ENCODE measurements around the gene GPR108. TPM values are rescaled to one million over a fixed set of nuclear protein-coding genes. Genes with fewer than 3 reads are reported as not detected.

Gene GPR108
- total and polyA plus RNA-seq, 2 of the 13 experiments (the other 11 are each of a cell fraction or from before 2014, with no cell fraction given) = 36.4 to 63.0 TPM

DNA sequence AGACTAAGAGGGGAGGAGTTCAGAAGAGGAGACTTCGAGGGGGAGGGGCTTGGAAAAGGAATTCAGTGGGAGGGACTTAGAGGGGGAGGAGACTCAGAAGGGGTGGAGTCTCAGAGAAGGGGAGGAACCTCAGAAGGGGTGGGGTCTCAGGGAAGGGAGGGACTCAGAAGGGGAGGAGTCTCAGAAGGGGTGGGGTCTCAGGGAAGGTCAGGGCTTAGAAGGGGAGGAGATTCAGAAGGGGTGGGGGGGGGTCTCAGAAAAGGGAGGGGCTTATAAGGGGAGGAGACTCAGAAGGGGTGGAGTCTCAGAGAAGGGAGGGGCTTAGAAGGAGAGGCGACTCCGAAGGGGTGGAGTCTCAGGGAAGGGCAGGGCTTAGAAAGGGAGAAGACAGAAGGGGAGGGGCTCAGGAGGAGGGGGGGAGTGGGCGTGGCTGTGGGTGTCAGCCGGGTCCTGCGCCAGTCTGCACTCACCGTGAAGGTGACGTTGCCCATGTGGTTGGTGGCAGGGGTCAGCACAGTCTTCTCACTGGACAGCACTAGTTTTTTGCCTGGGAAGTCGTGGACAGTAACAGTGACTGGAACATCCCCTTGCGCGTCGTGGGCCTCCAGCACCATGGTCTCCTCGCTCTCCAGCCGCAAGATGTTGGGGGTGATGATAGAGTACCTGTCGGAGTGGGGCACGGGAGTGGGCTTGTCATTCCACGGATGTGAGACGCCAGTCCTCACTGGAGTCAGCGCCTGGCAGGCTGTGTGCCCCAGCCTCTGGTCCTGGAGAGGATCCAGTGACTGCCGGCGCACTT is 18.4 kb downstream of the GPR108 start (continued):
- TF ChIP-seq, protein P1, sequence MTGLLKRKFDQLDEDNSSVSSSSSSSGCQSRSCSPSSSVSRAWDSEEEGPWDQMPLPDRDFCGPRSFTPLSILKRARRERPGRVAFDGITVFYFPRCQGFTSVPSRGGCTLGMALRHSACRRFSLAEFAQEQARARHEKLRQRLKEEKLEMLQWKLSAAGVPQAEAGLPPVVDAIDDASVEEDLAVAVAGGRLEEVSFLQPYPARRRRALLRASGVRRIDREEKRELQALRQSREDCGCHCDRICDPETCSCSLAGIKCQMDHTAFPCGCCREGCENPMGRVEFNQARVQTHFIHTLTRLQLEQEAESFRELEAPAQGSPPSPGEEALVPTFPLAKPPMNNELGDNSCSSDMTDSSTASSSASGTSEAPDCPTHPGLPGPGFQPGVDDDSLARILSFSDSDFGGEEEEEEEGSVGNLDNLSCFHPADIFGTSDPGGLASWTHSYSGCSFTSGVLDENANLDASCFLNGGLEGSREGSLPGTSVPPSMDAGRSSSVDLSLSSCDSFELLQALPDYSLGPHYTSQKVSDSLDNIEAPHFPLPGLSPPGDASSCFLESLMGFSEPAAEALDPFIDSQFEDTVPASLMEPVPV (CRISPR knock-in tag; IDR thresholded peaks at IDR 0.05) = 0 out of 2 replicates have a peak, but pooled peaks have one; percentile 60
- TF ChIP-seq SP5 (CRISPR knock-in tag; IDR thresholded peaks at IDR 0.05; ENCODE audit: borderline replicate concordance, low read depth) = peak; percentile 74
- TF ChIP-seq GATAD1 (CRISPR knock-in tag; IDR thresholded peaks at IDR 0.05) = peak; percentile 49; the same call in 1 of the 2 replicates

DNA sequence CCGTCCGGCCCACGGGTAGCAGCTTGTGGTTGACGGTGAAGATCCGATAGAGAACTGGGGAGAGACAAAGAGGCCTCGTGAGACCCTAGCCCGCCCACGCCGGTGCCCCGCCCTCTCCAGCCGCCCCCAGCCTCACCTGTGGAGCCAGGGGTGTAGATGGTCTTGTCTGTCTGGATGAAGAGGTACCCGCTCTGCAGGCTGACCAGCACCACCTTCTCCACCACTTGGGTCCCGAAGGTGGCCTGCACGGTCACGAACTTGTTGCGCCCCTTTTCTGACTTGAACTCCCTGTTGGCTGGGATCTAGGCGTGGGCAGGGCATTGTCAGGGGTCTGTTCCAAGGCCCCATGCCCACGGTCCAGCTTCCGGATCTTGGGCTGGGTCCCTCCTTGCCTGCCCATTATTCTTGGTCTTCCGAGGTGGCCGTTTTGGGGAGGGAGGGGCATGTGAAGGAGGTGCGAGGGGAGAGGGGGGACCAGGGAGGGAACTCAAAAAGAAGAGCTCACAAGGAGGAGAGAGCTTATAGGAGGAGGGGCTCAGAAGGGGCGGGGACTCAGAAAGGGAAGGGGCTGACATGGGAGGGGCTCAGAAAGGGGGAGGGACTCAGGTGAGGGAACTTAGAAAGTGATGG is 19.2 kb downstream of the GPR108 start:
- in situ Hi-C loops (cut with HindIII; ENCODE audit: extremely low pct_ligation_motif_present, low pct_unique_long_range_greater_than_20kb) = no loop called here
- no peak for ATAC-seq
- Histone ChIP-seq H3K27me3 (ENCODE audit: control insufficient read depth in 1 of 2, insufficient read depth in 2 of 2, low read length in 2 of 2) (peaks cover 0 to 7% of the 10 kb centered on the region in 2 experiments; a peak in 1 of 5 replicates), H3K9ac (ENCODE audit: insufficient read depth, low read depth, low read length) (no peak overlapping the region), H4K20me1 (ENCODE audit: insufficient read depth, low read length) (peaks cover 60% of the 10 kb centered on the region), H3K4me1 (ENCODE audit: insufficient read depth, low read length) (peaks cover 53% of the 10 kb centered on the region), H3K4me3 (replicated peaks in 1 of 3; ENCODE audit: insufficient read depth in 1 of 3, low read depth in 2 of 3, low read length in 3 of 3) (peak overlapping the region in 2 of 3 experiments; percentile 19 to 29; a peak in 2 of 6 replicates), H3K27ac (ENCODE audit: extremely low read length, insufficient read depth, low read length) (no peak overlapping the region), H3K9me3 (ENCODE audit: low read length) (no peaks in the 10 kb centered on the region), H3K79me2 (ENCODE audit: insufficient read depth, low read length) (peaks cover 23% of the 10 kb centered on the region), H3K4me2 (ENCODE audit: low read depth, low read length) (peak overlapping the region; percentile 52), H2AFZ (ENCODE audit: low read length) (no peak overlapping the region), H3K36me3 (replicated peaks in 1 of 2; ENCODE audit: control insufficient read depth in 1 of 2, insufficient read depth in 2 of 2, low read length in 2 of 2) (peaks cover 18 to 31% of the 10 kb centered on the region in 2 experiments)
- POLR2A ChIA-PET = interaction anchor here (0.9 to 5.3 kb wide), 5 partner anchors 12 to 35 kb away, joined by 3 to 187 read pairs (median 5); partner anchors contain the start of gene GPR108
- intact Hi-C loops (cut with micrococcal nuclease; ENCODE audit: unreplicated experiment) = loop anchor here (2.0 kb wide), 1 partner anchor 145 kb away; no protein-coding TSS in a partner anchor
- no peak for FAIRE-seq
- DNase-seq (ENCODE audit: low spot score) = no peak
- no TSS peak for BruUV-seq (replicated peaks)
- 88% methylated on average over 18 of the region's 23 CpGs for WGBS (ENCODE audit: low lambda C conversion rate)
- CTCF ChIA-PET (ENCODE audit: low intra/inter-chr PET ratio, low total read pairs) = no interaction called here
- TF ChIP-seq, protein P2, sequence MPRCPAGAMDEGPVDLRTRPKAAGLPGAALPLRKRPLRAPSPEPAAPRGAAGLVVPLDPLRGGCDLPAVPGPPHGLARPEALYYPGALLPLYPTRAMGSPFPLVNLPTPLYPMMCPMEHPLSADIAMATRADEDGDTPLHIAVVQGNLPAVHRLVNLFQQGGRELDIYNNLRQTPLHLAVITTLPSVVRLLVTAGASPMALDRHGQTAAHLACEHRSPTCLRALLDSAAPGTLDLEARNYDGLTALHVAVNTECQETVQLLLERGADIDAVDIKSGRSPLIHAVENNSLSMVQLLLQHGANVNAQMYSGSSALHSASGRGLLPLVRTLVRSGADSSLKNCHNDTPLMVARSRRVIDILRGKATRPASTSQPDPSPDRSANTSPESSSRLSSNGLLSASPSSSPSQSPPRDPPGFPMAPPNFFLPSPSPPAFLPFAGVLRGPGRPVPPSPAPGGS (CRISPR knock-in tag; IDR thresholded peaks at IDR 0.05) = no peak
- TF ChIP-seq AGO2 (optimal IDR thresholded peaks at IDR 0.05; ENCODE audit: low read depth, low read length) = peak; percentile 97
- TF ChIP-seq RBFOX2 (IDR thresholded peaks at IDR 0.05; ENCODE audit: low read depth, low read length) = peak; percentile 77
- TF ChIP-seq, protein P3, sequence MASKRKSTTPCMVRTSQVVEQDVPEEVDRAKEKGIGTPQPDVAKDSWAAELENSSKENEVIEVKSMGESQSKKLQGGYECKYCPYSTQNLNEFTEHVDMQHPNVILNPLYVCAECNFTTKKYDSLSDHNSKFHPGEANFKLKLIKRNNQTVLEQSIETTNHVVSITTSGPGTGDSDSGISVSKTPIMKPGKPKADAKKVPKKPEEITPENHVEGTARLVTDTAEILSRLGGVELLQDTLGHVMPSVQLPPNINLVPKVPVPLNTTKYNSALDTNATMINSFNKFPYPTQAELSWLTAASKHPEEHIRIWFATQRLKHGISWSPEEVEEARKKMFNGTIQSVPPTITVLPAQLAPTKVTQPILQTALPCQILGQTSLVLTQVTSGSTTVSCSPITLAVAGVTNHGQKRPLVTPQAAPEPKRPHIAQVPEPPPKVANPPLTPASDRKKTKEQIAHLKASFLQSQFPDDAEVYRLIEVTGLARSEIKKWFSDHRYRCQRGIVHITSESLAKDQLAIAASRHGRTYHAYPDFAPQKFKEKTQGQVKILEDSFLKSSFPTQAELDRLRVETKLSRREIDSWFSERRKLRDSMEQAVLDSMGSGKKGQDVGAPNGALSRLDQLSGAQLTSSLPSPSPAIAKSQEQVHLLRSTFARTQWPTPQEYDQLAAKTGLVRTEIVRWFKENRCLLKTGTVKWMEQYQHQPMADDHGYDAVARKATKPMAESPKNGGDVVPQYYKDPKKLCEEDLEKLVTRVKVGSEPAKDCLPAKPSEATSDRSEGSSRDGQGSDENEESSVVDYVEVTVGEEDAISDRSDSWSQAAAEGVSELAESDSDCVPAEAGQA (IDR thresholded peaks at IDR 0.05; ENCODE audit: low read depth) = no peak
- TF ChIP-seq, protein P3 (CRISPR knock-in tag; IDR thresholded peaks at IDR 0.05; ENCODE audit: borderline replicate concordance) = no peak
